ENCODE measurements around the gene HLCS.

Gene HLCS

GRCh38 chr21:36717976-36718375 lies 248.5 kb downstream of the HLCS start:
- Histone ChIP-seq H3K27me3 (ENCODE audit: insufficient read depth, low read length) (peaks cover 32% of the 10 kb centered on the region), H3K36me3 (ENCODE audit: insufficient read depth, low read length) (no peaks in the 10 kb centered on the region), H2AFZ (ENCODE audit: low read depth, low read length) (no peak overlapping the region), H3K4me3 (ENCODE audit: low read length) (no peak overlapping the region), H3K4me1 (ENCODE audit: insufficient read depth, low read length) (peaks cover 11% of the 10 kb centered on the region), H3K9me3 (ENCODE audit: low read length) (no peaks in the 10 kb centered on the region)

- Histone ChIP-seq H3K27me3 (ENCODE audit: insufficient read depth, low read length) (peaks cover 42% of the 10 kb centered on the region), H3K4me1 (ENCODE audit: insufficient read depth, low read length) (peaks cover 11% of the 10 kb centered on the region), H3K4me3 (ENCODE audit: low read length) (no peak overlapping the region), H3K9me3 (ENCODE audit: low read length) (no peaks in the 10 kb centered on the region), H2AFZ (ENCODE audit: low read depth, low read length) (no peak overlapping the region), H3K36me3 (ENCODE audit: insufficient read depth, low read length) (no peaks in the 10 kb centered on the region)
These were observed 249.6 kb downstream of the HLCS start for GRCh38 chr21:36716836-36717235.

GRCh38 chr21:36716387-36716786 lies 250.1 kb downstream of the HLCS start:
- H3K27me3 ChIP-seq (ENCODE audit: insufficient read depth, low read length) = peaks cover 44% of the 10 kb centered on the region
- H3K36me3 ChIP-seq (ENCODE audit: insufficient read depth, low read length) = no peaks in the 10 kb centered on the region
- no peak overlapping the region for H3K4me3 ChIP-seq (ENCODE audit: low read length)
- no peak overlapping the region for H2AFZ ChIP-seq (ENCODE audit: low read depth, low read length)
- H3K4me1 ChIP-seq (ENCODE audit: insufficient read depth, low read length) = peaks cover 11% of the 10 kb centered on the region
- no peaks in the 10 kb centered on the region for H3K9me3 ChIP-seq (ENCODE audit: low read length)

- Histone ChIP-seq H3K9me3 (ENCODE audit: low read length) (no peaks in the 10 kb centered on the region), H3K4me3 (ENCODE audit: low read length) (no peak overlapping the region), H3K27me3 (ENCODE audit: insufficient read depth, low read length) (peaks cover 71% of the 10 kb centered on the region), H3K36me3 (ENCODE audit: insufficient read depth, low read length) (no peaks in the 10 kb centered on the region), H3K4me1 (ENCODE audit: insufficient read depth, low read length) (peaks cover 17% of the 10 kb centered on the region), H2AFZ (ENCODE audit: low read depth, low read length) (no peak overlapping the region)
These were observed 252.7 kb downstream of the HLCS start for GRCh38 chr21:36713746-36714145.

GRCh38 chr21:36710729-36711048 lies 255.8 kb downstream of the HLCS start:
- Histone ChIP-seq H3K27me3 (ENCODE audit: insufficient read depth, low read length) (peaks cover 87% of the 10 kb centered on the region), H3K9me3 (ENCODE audit: low read length) (no peaks in the 10 kb centered on the region), H2AFZ (ENCODE audit: low read depth, low read length) (no peak overlapping the region), H3K4me3 (ENCODE audit: low read length) (no peak overlapping the region), H3K36me3 (ENCODE audit: insufficient read depth, low read length) (no peaks in the 10 kb centered on the region), H3K4me1 (ENCODE audit: insufficient read depth, low read length) (peaks cover 21% of the 10 kb centered on the region)

- H3K27me3 ChIP-seq (ENCODE audit: insufficient read depth, low read length) = peaks cover 90% of the 10 kb centered on the region
- no peak overlapping the region for H2AFZ ChIP-seq (ENCODE audit: low read depth, low read length)
- H3K36me3 ChIP-seq (ENCODE audit: insufficient read depth, low read length) = no peaks in the 10 kb centered on the region
- H3K4me3 ChIP-seq (ENCODE audit: low read length) = no peak overlapping the region
- peaks cover 21% of the 10 kb centered on the region for H3K4me1 ChIP-seq (ENCODE audit: insufficient read depth, low read length)
- no peaks in the 10 kb centered on the region for H3K9me3 ChIP-seq (ENCODE audit: low read length)
These were observed 256.4 kb downstream of the HLCS start for GRCh38 chr21:36709868-36710728.

- peak overlapping the region; percentile 53 for H2AFZ ChIP-seq (ENCODE audit: low read depth, low read length)
- H3K9me3 ChIP-seq (ENCODE audit: low read length) = no peaks in the 10 kb centered on the region
- H3K36me3 ChIP-seq (ENCODE audit: insufficient read depth, low read length) = no peaks in the 10 kb centered on the region
- H3K4me1 ChIP-seq (ENCODE audit: insufficient read depth, low read length) = peaks cover 21% of the 10 kb centered on the region
- peaks cover 93% of the 10 kb centered on the region for H3K27me3 ChIP-seq (ENCODE audit: insufficient read depth, low read length)
- no peak overlapping the region for H3K4me3 ChIP-seq (ENCODE audit: low read length)
These were observed 257.2 kb downstream of the HLCS start for GRCh38 chr21:36709030-36709867.

GRCh38 chr21:36708286-36709029 lies 258.0 kb downstream of the HLCS start:
- Histone ChIP-seq H3K27me3 (ENCODE audit: insufficient read depth, low read length) (peaks cover 96% of the 10 kb centered on the region), H3K9me3 (ENCODE audit: low read length) (no peaks in the 10 kb centered on the region), H3K4me3 (ENCODE audit: low read length) (no peak overlapping the region), H2AFZ (ENCODE audit: low read depth, low read length) (peak overlapping the region; percentile 53), H3K4me1 (ENCODE audit: insufficient read depth, low read length) (peaks cover 21% of the 10 kb centered on the region), H3K36me3 (ENCODE audit: insufficient read depth, low read length) (no peaks in the 10 kb centered on the region)

GRCh38 chr21:36707763-36708285 lies 258.6 kb downstream of the HLCS start:
- Histone ChIP-seq H3K4me1 (ENCODE audit: insufficient read depth, low read length) (peaks cover 21% of the 10 kb centered on the region), H2AFZ (ENCODE audit: low read depth, low read length) (no peak overlapping the region), H3K36me3 (ENCODE audit: insufficient read depth, low read length) (no peaks in the 10 kb centered on the region), H3K9me3 (ENCODE audit: low read length) (no peaks in the 10 kb centered on the region), H3K27me3 (ENCODE audit: insufficient read depth, low read length) (peaks cover 96% of the 10 kb centered on the region), H3K4me3 (ENCODE audit: low read length) (no peak overlapping the region)

GRCh38 chr21:36706951-36707762 lies 259.3 kb downstream of the HLCS start:
- Histone ChIP-seq H2AFZ (ENCODE audit: low read depth, low read length) (no peak overlapping the region), H3K27me3 (ENCODE audit: insufficient read depth, low read length) (peaks cover 96% of the 10 kb centered on the region), H3K9me3 (ENCODE audit: low read length) (no peaks in the 10 kb centered on the region), H3K4me3 (ENCODE audit: low read length) (no peak overlapping the region), H3K36me3 (ENCODE audit: insufficient read depth, low read length) (no peaks in the 10 kb centered on the region), H3K4me1 (ENCODE audit: insufficient read depth, low read length) (peaks cover 21% of the 10 kb centered on the region)

GRCh38 chr21:36706482-36706852 lies 260.0 kb downstream of the HLCS start:
- Histone ChIP-seq H2AFZ (ENCODE audit: low read depth, low read length) (no peak overlapping the region), H3K4me3 (ENCODE audit: low read length) (no peak overlapping the region), H3K4me1 (ENCODE audit: insufficient read depth, low read length) (peaks cover 23% of the 10 kb centered on the region), H3K27me3 (ENCODE audit: insufficient read depth, low read length) (peaks cover 99% of the 10 kb centered on the region), H3K36me3 (ENCODE audit: insufficient read depth, low read length) (no peaks in the 10 kb centered on the region), H3K9me3 (ENCODE audit: low read length) (no peaks in the 10 kb centered on the region)

Measured in neuron (in vitro differentiated cells).